ENCODE data around the gene RUNX2.

DNA sequence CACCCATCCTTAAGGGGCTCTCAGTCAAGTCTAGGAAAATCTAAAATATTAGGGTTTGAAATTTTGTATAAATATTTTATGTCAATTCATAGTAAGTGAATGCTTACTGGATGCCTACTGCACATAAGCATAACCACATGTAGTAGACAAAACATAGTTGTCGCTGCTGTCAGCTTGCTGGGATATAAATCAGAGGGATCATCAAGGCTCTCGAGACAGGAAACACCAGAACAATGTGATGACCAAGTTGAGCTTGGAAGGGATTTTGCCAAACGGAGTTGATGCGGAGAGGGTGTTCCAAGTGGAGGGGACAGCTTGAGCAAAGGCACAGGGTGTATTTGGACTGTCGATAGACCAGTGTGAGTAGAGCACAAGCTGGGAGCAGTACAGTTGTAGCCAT lies 155.4 kb downstream of the RUNX2 start:
- TF ChIP-seq ZFP3 (CRISPR knock-in tag; IDR thresholded peaks at IDR 0.05) (no peak), PPARA (CRISPR knock-in tag; IDR thresholded peaks at IDR 0.05; ENCODE audit: borderline replicate concordance) (no peak), ZNF8 (CRISPR knock-in tag; IDR thresholded peaks at IDR 0.05) (no peak), OSR1 (CRISPR knock-in tag; IDR thresholded peaks at IDR 0.05) (no peak), ZNF565 (CRISPR knock-in tag; conservative IDR thresholded peaks at IDR 0.05; ENCODE audit: low read depth) (no peak)
- TF ChIP-seq, protein P1, sequence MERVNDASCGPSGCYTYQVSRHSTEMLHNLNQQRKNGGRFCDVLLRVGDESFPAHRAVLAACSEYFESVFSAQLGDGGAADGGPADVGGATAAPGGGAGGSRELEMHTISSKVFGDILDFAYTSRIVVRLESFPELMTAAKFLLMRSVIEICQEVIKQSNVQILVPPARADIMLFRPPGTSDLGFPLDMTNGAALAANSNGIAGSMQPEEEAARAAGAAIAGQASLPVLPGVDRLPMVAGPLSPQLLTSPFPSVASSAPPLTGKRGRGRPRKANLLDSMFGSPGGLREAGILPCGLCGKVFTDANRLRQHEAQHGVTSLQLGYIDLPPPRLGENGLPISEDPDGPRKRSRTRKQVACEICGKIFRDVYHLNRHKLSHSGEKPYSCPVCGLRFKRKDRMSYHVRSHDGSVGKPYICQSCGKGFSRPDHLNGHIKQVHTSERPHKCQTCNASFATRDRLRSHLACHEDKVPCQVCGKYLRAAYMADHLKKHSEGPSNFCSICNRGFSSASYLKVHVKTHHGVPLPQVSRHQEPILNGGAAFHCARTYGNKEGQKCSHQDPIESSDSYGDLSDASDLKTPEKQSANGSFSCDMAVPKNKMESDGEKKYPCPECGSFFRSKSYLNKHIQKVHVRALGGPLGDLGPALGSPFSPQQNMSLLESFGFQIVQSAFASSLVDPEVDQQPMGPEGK (CRISPR knock-in tag; IDR thresholded peaks at IDR 0.05; ENCODE audit: borderline replicate concordance) = no peak
